HG03159 (cell line): ENCODE results near the gene SERP2.

ENCODE experiments used
- ATAC-seq: cut with Tn5 transposase; IDR thresholded peaks from one replicate; pipeline ENCODE4 v1.9.1; 2021; ENCODE audit warnings: mild to moderate bottlenecking, moderate library complexity; ENCODE audit not compliant: unreplicated experiment

The SERP2 gene

DNA sequence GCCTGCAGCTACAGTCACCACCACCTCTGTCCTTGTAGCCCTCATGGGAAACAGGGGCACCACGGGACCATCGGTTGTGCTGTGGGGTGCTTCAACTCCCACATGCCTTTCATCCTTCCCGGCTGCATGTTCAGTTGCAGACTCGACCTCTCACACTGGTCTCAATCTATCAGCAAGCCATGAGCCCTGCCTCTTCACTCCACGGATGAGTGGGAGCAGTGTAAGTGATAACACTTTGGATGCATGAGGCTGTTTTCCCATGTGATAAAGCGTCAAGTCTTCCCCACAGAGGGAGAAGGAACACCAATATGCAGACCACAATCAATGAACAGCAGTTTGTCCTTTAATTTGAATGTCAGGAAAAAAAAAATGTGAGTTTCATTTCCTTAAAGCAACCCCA, 12.2 kb downstream of the SERP2 start:
- no peak for ATAC-seq

DNA sequence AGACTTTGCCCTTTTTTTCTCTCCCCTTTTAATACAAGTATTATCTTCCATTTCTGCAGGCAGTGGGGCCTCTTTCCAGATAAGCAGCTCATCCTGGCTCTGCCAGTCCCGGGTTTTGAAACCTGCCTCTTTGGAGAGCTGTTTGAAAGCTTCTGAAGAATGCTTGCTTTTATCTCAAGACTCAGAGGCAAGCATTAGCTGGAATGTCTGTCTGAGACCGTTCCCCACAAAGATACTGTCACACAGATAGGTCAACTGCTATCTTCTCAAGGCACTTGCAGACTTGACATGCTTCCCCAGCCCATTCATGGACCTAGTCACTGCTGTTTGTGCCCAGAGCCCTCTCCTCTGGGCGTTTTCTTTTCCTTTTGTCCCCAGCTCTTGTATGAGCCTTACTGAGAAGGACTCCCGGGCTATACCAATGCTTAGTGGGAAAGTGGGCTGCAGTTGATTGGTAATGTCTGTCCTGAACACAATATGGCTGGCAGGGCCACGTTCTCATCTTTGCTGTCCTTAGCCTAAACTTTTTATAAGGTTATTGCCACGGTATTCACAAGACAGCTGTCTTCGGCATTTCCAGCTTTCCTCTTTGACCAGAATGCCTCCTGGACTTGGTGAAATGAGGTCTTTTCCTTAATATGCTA, 13.4 kb downstream of the SERP2 start:
- ATAC-seq = no peak

- ATAC-seq = no peak
Measured at GRCh38 chr13:44388427-44389059, 14.9 kb downstream of the SERP2 start.

- no peak for ATAC-seq
Measured at GRCh38 chr13:44389060-44389666, 15.5 kb downstream of the SERP2 start.

DNA sequence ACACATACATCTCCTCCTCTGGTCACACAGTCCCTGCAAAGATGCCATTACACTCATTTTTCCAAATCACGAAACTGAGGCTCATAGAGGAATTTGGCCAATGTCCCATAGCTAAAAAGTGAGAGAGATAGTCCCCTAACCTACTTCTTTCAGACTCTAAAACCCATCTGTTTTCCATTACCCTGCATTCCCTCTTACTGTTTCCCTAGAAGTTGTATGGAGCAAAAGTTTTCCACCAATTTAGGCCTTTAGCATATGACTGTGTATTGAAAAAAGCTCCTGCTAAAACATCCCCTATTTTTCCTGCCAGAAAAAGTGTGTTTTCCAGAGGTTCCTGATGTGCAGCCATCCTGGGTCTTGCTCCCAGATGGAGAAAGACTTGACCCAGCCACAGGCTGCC, 16.3 kb downstream of the SERP2 start:
- no peak for ATAC-seq

DNA sequence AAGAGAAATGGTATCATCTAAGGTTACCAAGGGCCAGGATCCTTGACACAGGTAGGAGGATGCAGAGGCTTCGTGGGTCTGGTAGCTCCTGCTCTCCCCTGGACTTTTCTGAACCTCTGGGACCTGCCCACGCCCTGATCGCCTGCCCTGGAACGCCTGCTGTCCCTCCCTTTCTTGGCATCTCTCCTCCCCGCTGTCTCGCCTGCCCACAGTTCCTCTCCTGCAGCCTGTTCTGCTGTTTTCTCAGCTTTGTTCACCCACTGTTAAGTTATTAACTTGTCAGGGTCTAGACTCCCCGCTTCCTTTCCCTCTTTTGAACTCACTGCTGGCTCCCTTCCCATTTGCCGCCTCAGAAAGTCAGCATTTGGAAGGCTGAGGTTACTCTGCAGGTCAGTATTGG, 19.8 kb downstream of the SERP2 start:
- ATAC-seq = no peak

DNA sequence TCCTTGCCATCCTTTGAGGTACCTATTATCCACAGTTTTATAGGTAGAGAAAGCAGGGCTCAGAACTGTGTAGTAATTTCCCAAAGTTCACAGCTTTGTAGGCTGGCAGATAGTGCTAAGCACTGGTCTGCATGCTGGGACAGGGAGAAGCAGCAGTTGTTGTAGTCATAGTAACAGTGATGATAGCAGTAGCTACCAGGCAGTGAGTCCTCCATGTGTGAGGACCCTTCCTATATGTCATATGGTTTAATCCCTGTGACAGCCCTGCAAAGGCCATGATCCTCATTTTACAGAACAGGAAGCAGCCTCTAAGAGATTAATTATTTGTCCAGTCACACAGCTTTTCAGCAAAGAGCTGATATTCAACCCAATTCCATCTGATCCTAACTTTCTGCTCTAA, 21.0 kb downstream of the SERP2 start:
- no peak for ATAC-seq

DNA sequence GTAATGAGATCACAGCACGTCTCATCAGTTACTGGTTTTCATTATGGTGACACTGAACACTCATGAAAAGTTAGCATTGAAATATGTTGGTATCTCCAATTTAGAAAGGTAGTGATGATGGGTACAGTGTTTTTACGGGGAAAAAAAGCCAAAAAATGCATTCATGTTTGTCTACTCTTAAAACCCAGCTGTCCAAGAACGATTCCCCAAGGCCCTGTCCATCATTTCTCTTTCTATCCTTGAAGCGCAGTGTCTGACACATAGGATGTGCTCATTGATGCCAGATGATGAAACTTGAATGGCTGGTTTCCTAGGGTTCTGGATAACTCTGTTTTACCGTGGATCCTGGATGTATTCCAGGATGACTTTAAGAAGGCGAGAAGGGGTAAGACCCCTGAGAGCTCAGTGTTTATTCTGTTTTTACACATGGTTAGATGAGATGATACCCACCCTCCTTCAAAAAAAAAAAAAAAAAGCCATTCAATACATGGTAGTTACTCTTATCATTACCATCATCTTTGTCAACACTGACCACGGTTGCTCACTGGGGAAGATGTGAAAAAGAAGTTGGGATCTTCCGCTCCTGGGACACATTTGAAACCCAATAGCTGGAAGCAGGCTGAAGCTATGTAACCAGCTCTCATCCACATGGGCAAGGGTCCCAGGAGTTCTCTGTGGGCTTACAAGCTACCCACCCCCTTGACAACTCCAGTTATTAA, 22.5 kb downstream of the SERP2 start:
- ATAC-seq = no peak

DNA sequence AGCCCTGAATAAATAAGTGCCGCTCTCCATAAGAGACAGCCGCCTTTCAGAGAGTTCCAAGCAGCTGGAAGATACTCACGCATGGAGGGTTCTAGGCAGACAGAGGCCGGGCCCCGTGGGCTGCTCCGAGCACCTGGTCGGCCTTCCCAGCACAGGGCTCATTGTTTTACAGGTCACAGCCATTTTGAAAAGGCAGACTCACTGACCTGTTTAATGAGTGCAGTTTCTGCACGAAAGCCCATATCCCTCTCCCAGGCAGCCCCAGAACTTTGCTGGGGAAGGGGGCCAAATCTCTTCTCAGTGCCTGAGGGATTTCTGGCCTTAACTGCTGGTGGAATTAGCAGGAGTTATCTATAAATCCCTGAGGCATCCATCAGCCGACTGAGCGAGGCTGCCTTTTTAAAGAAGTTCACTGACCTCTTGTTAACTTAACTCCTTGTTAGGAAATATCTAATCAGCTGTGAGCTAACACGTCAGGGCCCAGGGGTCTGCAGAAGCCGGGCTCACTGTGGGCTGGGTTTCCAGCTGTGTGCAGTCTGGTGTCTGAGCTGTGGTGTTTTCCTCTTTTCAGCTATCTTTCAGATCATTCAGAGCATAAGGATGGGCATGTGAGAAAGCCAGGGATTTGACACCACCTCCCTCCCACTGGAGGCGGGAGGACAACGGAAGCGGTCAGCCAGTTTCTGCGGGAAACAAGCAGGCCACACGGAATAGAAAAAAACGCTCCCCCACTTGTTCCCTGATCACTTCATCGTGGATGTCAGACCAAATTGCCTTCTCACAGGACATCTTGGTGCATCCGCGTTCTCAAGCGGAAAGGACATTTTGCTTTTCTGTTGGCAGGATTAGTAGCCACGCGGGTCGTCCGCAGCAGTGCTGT, 23.3 kb downstream of the SERP2 start:
- ATAC-seq = no peak

- no peak for ATAC-seq
Measured at GRCh38 chr13:44397766-44398223, 24.2 kb downstream of the SERP2 start.

DNA sequence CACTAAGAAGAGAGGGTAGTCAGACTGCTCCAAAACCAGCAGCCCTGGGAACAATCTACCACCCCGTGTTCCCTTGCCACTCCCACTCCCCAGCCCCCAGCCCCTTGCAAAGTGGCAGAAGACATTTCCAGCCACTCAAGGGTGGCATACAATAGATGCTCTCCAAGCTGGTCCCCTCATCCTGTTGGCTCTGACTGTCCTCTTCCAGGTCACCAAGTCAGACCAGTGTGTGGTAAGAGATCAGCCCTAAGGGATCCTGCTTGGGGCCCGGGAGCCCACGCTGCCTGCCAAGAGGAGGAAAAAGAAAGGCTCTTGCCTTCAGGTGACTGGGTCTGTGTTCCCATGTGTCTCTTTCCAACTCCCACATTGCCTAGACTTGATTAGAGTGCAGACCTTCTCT, 25.0 kb downstream of the SERP2 start:
- ATAC-seq = no peak

DNA sequence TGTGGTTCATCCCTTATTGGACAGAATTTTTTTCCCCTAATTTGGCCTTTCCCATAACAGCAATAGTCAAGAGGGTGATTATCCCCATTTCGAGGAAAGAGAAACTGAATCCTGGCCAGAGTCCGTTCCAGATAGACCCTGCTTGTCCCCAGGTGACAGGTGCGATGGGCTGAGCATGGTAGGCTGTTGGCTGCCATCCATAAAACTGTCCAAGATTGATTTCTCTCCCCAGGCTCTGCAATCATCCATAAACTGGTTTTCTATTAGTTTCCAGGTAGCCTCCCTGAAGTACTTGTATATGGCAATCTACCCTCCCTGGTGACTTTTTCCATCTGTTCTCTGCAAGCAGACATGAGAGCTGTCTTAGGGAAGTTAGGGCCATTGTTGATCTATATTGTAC, 25.4 kb downstream of the SERP2 start:
- ATAC-seq = no peak

- ATAC-seq = no peak
Measured at GRCh38 chr13:44400736-44401135, 27.1 kb downstream of the SERP2 start.

DNA sequence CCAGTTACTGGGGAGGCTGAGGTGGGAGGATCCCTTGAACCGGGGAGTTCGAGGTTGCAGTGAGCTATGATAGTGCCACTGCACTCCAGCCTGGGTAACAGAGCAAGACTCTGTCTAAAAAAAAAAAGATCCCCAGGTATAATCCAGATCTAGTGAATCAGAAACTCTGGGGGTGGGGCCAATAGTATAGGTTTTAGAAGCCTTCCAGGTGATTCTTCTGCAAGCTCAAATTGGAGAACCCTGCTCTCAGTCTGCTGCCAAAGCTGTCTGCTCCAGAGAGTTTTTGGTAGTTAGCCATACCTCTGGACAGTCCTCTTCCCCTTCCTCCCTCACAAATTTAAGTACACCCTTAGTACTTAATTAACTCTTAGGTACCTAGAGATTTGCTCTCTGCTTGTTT, 28.0 kb downstream of the SERP2 start:
- no peak for ATAC-seq

DNA sequence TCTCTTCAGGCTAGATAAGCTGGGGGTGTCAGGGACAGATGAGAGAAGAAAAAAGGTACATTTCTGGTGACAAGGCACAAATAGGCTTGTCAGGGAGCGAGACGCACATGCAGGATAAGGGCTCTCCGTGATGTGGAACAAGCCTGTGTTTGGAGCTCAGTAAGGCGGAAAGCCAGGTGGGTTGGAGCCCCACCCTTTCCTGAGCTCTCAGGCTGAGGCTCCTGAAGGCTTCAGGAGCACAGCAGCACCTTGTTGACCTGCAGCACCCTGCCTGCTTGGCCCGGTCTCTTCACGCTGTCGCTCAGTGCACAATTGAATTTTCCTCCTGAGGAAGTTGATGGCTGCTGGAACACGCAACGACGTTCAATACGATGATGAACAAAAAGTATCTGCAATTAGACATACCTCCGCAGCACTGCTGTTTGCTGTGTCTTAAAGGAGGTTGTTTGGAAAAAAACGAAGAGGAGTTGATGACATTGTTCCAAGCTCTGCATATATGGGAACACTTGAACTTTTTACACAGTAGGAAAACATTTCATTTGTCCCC, 29.3 kb downstream of the SERP2 start:
- ATAC-seq = no peak

GRCh38 chr13:44403461-44404056, 29.9 kb downstream of the SERP2 start:
- ATAC-seq = no peak

DNA sequence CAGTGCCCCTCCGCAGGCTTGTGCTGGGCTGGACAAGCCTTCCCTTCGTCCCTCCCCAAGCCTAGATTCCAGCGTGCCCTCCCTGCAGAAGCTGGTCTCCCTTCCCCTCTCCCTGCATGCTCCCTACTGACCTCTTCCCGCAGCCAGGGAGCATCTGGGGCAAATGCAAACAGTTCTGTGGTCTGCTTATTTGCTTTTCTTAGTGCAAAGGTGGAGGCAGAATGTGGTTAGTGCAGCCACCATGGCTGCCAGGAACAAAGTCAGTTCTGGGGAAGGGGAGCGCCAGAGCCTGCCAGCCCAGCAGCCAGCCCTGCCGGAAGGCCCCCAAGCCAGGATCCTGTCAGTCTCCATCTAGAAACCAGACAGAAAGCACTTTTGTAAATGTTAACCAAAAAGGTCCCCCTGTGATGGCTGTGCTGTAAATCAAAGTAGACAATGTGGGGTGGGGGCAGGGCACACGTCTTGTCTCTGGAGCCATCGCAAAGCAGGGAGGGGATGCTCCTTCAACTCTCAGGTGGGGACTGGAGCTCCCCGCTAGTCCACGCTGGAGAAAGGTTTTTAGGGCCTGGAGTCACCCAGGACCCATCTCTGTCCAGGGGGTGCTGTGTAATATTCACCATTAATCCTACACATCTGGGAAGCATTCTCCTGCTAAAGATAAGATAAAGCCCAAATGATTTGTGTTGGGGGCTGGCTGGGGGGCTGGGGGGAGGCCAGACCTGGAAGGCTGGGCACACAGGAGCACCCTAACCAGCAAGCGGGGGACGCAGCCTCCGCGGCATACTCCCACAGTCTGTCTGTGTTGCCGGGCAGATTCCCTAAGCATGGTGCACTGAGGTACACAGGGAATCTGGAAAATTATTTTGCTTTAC, 30.9 kb downstream of the SERP2 start:
- ATAC-seq = no peak

GRCh38 chr13:44406617-44407016, 33.0 kb downstream of the SERP2 start:
- ATAC-seq = no peak

- no peak for ATAC-seq
Measured at GRCh38 chr13:44407379-44407778, 33.8 kb downstream of the SERP2 start.
